WTC11 (cell line): ENCODE measurements around the gene P2RX2. TPM values are rescaled to one million over a fixed set of nuclear protein-coding genes. Genes with fewer than 3 reads are reported as not detected.

Experiments
- ATAC-seq: fragments of 200-7000 bp; cut with Tn5 transposase; 2 replicates; pipeline ENCODE4 v1.10.0; 2021; ENCODE audit warnings: mild to moderate bottlenecking, moderate library complexity
- CTCF ChIA-PET: fragments of 300-600 bp; sonication (Branson Sonifier 250); formaldehyde crosslinking; loops from one replicate; lab custom pipeline; 2021; ENCODE audit warnings: antibody characterized with exemption; lab: Charles Lee
- POLR2A ChIA-PET: fragments of 350-600 bp; sonication (Branson Sonifier 250); formaldehyde crosslinking; loops from one replicate; lab custom pipeline; 2021; ENCODE audit warnings: antibody characterized with exemption; lab: Charles Lee
- DNase-seq: peaks from one replicate; pipeline ENCODE4 v3.0.0; 2021; ENCODE audit warnings: low spot score
- H3K27ac Mint-ChIP-seq: 2 replicates; pipeline ENCODE4 v1.8.0; 2021; ENCODE audit warnings: mixed read lengths
- H3K27me3 Mint-ChIP-seq: 2 replicates; pipeline ENCODE4 v1.8.0; 2021; ENCODE audit warnings: low read depth, mild to moderate bottlenecking, moderate library complexity, mixed read lengths
- H3K36me3 Mint-ChIP-seq: 2 replicates; pipeline ENCODE4 v1.8.0; 2021; ENCODE audit warnings: mixed read lengths
- H3K4me1 Mint-ChIP-seq: 2 replicates; pipeline ENCODE4 v1.8.0; 2022; ENCODE audit warnings: mixed read lengths
- H3K4me3 Mint-ChIP-seq: 2 replicates; pipeline ENCODE4 v1.8.0; 2021; ENCODE audit warnings: mild to moderate bottlenecking, moderate library complexity, mixed read lengths
- H3K9me3 Mint-ChIP-seq: 2 replicates; pipeline ENCODE4 v1.8.0; 2021; ENCODE audit warnings: mixed read lengths
- GABPB1 ChIP-seq: sonication (generic); formaldehyde crosslinking; IDR thresholded peaks from 2 replicates; pipeline ENCODE4 v1.8.1; 2023; ENCODE audit warnings: mild to moderate bottlenecking, missing genetic modification reagents
- GRHL2 ChIP-seq: fragments of 250-450 bp; sonication (Bioruptor Pico); IDR thresholded peaks from 2 replicates; pipeline ENCODE4 v1.8.0; 2022; ENCODE audit warnings: mild to moderate bottlenecking, moderate library complexity; ENCODE audit not compliant: insufficient replicate concordance, severe bottlenecking
- GTF2I ChIP-seq: fragments of 250-450 bp; sonication (Bioruptor Pico); conservative IDR thresholded peaks from 2 replicates; pipeline ENCODE4 v1.4.0; 2021; ENCODE audit warnings: mild to moderate bottlenecking
- HMGA2 ChIP-seq: fragments of 250-450 bp; sonication (Bioruptor Pico); IDR thresholded peaks from 2 replicates; pipeline ENCODE4 v1.4.0; 2021; ENCODE audit warnings: mild to moderate bottlenecking, moderate library complexity
- JUN ChIP-seq: sonication (generic); formaldehyde crosslinking; IDR thresholded peaks from 2 replicates; pipeline ENCODE4 v1.8.0; 2023; ENCODE audit warnings: mild to moderate bottlenecking, missing genetic modification reagents
- NFE2L1 ChIP-seq: sonication (generic); formaldehyde crosslinking; IDR thresholded peaks from 2 replicates; pipeline ENCODE4 v1.8.1; 2023; ENCODE audit warnings: missing genetic modification reagents
- NFYB ChIP-seq: sonication (generic); formaldehyde crosslinking; conservative IDR thresholded peaks from 2 replicates; pipeline ENCODE4 v1.8.0; 2022; ENCODE audit warnings: low read depth, missing genetic modification reagents
- NR2C2 ChIP-seq: sonication (generic); formaldehyde crosslinking; IDR thresholded peaks from 2 replicates; pipeline ENCODE4 v1.8.0; 2022; ENCODE audit warnings: mild to moderate bottlenecking, missing genetic modification reagents
- PRRX2 ChIP-seq: fragments of 250-450 bp; sonication (Bioruptor Pico); IDR thresholded peaks from 2 replicates; pipeline ENCODE4 v1.8.0; 2021; ENCODE audit warnings: mild to moderate bottlenecking
- ZNF138 ChIP-seq: sonication (generic); formaldehyde crosslinking; conservative IDR thresholded peaks from 2 replicates; pipeline ENCODE4 v1.8.1; 2022; ENCODE audit warnings: mild to moderate bottlenecking, moderate library complexity, missing genetic modification reagents
- ZNF219 ChIP-seq: sonication (generic); formaldehyde crosslinking; IDR thresholded peaks from 2 replicates; pipeline ENCODE4 v1.8.0; 2023; ENCODE audit warnings: missing genetic modification reagents, mild to moderate bottlenecking, borderline replicate concordance
- ZNF317 ChIP-seq: sonication (generic); formaldehyde crosslinking; IDR thresholded peaks from 2 replicates; pipeline ENCODE4 v1.8.1; 2023; ENCODE audit warnings: low read depth, mild to moderate bottlenecking, moderate library complexity, missing genetic modification reagents, borderline replicate concordance
- total RNA-seq: library from RNA; stranded (reverse); gene quantifications from 3 replicates; pipeline ENCODE4 v1.2.3, GENCODE V29; 2021
- TF ChIP-seq, protein P1 (sequence below): sonication (generic); formaldehyde crosslinking; conservative IDR thresholded peaks from 2 replicates; pipeline ENCODE4 v1.8.1; 2023; ENCODE audit warnings: mild to moderate bottlenecking, low read depth, missing genetic modification reagents, moderate library complexity
- TF ChIP-seq, protein P2 (sequence below): sonication (generic); formaldehyde crosslinking; IDR thresholded peaks from 2 replicates; pipeline ENCODE4 v1.8.1; 2023; ENCODE audit warnings: mild to moderate bottlenecking, missing genetic modification reagents, moderate library complexity
- TF ChIP-seq, protein P3 (sequence below): fragments of 250-450 bp; sonication (Bioruptor Pico); IDR thresholded peaks from 2 replicates; pipeline ENCODE4 v2.1.2; 2022; ENCODE audit warnings: mild to moderate bottlenecking, moderate library complexity
- TF ChIP-seq, protein P4 (sequence below): sonication (generic); formaldehyde crosslinking; IDR thresholded peaks from 2 replicates; pipeline ENCODE4 v1.8.1; 2023; ENCODE audit warnings: mild to moderate bottlenecking, missing genetic modification reagents, borderline replicate concordance
- TF ChIP-seq, protein P5 (sequence below): sonication (generic); formaldehyde crosslinking; IDR thresholded peaks from 2 replicates; pipeline ENCODE4 v1.8.1; 2023; ENCODE audit warnings: mild to moderate bottlenecking, missing genetic modification reagents, moderate library complexity
- TF ChIP-seq, protein P6 (sequence below): sonication (generic); formaldehyde crosslinking; IDR thresholded peaks from 2 replicates; pipeline ENCODE4 v1.8.1; 2022; ENCODE audit warnings: missing genetic modification reagents, borderline replicate concordance
- TF ChIP-seq, protein P7 (sequence below): sonication (generic); formaldehyde crosslinking; IDR thresholded peaks from 2 replicates; pipeline ENCODE4 v1.8.1; 2023; ENCODE audit warnings: mild to moderate bottlenecking, missing genetic modification reagents
- TF ChIP-seq, protein P8 (sequence below): sonication (generic); formaldehyde crosslinking; IDR thresholded peaks from 2 replicates; pipeline ENCODE4 v1.8.0; 2022; ENCODE audit warnings: mild to moderate bottlenecking, missing genetic modification reagents

P2RX2 gene
- total RNA-seq, 1 experiment from 2014 or later: 2.1 TPM

DNA sequence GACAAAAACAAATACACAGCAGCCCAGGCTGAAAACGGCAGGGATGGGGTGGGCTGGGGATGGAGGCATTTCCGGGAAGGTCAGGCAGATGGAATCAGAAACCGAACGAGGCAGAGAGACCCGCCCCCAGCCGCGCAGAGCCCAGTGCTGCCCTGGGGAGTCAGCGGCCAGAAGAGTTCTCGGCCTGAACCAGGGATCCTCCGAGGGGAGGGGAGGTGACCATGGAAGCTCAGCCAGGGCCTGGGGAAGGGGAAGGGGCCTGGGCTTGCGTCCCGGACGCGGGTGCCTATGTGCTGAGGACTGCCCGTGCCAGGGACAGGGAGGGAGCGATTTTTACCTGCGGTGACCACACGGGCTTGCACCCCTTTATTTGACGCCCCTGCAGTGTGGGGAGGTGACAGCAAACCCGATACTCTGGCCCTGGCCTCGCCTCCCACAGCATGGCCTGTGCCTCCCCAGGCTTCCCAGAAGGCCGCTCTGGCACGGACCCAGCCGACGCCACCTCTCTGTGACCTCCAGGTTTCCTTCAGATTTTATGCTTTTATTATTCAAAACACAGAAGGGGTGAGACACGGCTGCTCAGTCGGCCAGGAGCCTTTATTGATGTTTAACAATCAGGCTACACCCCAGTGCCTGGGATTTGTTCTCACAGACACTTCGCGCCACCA lies 15.9 kb upstream of the P2RX2 start:
- Mint-ChIP-seq H3K9me3 (peaks cover 1% of the 10 kb centered on the region), H3K36me3 (no peaks in the 10 kb centered on the region), H3K27me3 (peaks cover 81% of the 10 kb centered on the region), H3K4me1 (peaks cover 14% of the 10 kb centered on the region; the same call in 1 of the 2 replicates), H3K4me3 (no peak overlapping the region; the same call in 1 of the 2 replicates), H3K27ac (no peak overlapping the region)
- ChIA-PET POLR2A (no interaction called here), CTCF (interaction anchor here (1.0 to 3.0 kb wide), 5 partner anchors 10 to 42 kb away, joined by 3 to 27 read pairs (median 7); partner anchors contain the start of gene P2RX2)
- TF ChIP-seq NR2C2 (CRISPR knock-in tag): no peak
- TF ChIP-seq JUN (CRISPR knock-in tag): no peak
- TF ChIP-seq, protein P1, sequence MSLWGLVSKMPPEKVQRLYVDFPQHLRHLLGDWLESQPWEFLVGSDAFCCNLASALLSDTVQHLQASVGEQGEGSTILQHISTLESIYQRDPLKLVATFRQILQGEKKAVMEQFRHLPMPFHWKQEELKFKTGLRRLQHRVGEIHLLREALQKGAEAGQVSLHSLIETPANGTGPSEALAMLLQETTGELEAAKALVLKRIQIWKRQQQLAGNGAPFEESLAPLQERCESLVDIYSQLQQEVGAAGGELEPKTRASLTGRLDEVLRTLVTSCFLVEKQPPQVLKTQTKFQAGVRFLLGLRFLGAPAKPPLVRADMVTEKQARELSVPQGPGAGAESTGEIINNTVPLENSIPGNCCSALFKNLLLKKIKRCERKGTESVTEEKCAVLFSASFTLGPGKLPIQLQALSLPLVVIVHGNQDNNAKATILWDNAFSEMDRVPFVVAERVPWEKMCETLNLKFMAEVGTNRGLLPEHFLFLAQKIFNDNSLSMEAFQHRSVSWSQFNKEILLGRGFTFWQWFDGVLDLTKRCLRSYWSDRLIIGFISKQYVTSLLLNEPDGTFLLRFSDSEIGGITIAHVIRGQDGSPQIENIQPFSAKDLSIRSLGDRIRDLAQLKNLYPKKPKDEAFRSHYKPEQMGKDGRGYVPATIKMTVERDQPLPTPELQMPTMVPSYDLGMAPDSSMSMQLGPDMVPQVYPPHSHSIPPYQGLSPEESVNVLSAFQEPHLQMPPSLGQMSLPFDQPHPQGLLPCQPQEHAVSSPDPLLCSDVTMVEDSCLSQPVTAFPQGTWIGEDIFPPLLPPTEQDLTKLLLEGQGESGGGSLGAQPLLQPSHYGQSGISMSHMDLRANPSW (CRISPR knock-in tag): no peak
- TF ChIP-seq GRHL2 (CRISPR knock-in tag): no peak
- TF ChIP-seq, protein P2, sequence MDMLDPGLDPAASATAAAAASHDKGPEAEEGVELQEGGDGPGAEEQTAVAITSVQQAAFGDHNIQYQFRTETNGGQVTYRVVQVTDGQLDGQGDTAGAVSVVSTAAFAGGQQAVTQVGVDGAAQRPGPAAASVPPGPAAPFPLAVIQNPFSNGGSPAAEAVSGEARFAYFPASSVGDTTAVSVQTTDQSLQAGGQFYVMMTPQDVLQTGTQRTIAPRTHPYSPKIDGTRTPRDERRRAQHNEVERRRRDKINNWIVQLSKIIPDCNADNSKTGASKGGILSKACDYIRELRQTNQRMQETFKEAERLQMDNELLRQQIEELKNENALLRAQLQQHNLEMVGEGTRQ (CRISPR knock-in tag): no peak
- TF ChIP-seq, protein P3, sequence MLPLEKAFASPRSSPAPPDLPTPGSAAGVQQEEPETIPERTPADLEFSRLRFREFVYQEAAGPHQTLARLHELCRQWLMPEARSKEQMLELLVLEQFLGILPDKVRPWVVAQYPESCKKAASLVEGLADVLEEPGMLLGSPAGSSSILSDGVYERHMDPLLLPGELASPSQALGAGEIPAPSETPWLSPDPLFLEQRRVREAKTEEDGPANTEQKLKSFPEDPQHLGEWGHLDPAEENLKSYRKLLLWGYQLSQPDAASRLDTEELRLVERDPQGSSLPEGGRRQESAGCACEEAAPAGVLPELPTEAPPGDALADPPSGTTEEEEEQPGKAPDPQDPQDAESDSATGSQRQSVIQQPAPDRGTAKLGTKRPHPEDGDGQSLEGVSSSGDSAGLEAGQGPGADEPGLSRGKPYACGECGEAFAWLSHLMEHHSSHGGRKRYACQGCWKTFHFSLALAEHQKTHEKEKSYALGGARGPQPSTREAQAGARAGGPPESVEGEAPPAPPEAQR (CRISPR knock-in tag): no peak
- TF ChIP-seq, protein P4, sequence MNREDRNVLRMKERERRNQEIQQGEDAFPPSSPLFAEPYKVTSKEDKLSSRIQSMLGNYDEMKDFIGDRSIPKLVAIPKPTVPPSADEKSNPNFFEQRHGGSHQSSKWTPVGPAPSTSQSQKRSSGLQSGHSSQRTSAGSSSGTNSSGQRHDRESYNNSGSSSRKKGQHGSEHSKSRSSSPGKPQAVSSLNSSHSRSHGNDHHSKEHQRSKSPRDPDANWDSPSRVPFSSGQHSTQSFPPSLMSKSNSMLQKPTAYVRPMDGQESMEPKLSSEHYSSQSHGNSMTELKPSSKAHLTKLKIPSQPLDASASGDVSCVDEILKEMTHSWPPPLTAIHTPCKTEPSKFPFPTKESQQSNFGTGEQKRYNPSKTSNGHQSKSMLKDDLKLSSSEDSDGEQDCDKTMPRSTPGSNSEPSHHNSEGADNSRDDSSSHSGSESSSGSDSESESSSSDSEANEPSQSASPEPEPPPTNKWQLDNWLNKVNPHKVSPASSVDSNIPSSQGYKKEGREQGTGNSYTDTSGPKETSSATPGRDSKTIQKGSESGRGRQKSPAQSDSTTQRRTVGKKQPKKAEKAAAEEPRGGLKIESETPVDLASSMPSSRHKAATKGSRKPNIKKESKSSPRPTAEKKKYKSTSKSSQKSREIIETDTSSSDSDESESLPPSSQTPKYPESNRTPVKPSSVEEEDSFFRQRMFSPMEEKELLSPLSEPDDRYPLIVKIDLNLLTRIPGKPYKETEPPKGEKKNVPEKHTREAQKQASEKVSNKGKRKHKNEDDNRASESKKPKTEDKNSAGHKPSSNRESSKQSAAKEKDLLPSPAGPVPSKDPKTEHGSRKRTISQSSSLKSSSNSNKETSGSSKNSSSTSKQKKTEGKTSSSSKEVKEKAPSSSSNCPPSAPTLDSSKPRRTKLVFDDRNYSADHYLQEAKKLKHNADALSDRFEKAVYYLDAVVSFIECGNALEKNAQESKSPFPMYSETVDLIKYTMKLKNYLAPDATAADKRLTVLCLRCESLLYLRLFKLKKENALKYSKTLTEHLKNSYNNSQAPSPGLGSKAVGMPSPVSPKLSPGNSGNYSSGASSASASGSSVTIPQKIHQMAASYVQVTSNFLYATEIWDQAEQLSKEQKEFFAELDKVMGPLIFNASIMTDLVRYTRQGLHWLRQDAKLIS: no peak
- TF ChIP-seq ZNF219 (CRISPR knock-in tag): no peak
- TF ChIP-seq ZNF138: no peak
- TF ChIP-seq, protein P5, sequence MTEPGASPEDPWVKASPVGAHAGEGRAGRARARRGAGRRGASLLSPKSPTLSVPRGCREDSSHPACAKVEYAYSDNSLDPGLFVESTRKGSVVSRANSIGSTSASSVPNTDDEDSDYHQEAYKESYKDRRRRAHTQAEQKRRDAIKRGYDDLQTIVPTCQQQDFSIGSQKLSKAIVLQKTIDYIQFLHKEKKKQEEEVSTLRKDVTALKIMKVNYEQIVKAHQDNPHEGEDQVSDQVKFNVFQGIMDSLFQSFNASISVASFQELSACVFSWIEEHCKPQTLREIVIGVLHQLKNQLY (CRISPR knock-in tag): no peak
- no peak for TF ChIP-seq ZNF317
- no peak for TF ChIP-seq GTF2I (CRISPR knock-in tag)
- no peak for TF ChIP-seq GABPB1
- TF ChIP-seq, protein P6, sequence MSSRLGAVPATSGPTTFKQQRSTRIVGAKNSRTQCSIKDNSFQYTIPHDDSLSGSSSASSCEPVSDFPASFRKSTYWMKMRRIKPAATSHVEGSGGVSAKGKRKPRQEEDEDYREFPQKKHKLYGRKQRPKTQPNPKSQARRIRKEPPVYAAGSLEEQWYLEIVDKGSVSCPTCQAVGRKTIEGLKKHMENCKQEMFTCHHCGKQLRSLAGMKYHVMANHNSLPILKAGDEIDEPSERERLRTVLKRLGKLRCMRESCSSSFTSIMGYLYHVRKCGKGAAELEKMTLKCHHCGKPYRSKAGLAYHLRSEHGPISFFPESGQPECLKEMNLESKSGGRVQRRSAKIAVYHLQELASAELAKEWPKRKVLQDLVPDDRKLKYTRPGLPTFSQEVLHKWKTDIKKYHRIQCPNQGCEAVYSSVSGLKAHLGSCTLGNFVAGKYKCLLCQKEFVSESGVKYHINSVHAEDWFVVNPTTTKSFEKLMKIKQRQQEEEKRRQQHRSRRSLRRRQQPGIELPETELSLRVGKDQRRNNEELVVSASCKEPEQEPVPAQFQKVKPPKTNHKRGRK (CRISPR knock-in tag): no peak
- TF ChIP-seq HMGA2 (CRISPR knock-in tag): no peak
- TF ChIP-seq, protein P7, sequence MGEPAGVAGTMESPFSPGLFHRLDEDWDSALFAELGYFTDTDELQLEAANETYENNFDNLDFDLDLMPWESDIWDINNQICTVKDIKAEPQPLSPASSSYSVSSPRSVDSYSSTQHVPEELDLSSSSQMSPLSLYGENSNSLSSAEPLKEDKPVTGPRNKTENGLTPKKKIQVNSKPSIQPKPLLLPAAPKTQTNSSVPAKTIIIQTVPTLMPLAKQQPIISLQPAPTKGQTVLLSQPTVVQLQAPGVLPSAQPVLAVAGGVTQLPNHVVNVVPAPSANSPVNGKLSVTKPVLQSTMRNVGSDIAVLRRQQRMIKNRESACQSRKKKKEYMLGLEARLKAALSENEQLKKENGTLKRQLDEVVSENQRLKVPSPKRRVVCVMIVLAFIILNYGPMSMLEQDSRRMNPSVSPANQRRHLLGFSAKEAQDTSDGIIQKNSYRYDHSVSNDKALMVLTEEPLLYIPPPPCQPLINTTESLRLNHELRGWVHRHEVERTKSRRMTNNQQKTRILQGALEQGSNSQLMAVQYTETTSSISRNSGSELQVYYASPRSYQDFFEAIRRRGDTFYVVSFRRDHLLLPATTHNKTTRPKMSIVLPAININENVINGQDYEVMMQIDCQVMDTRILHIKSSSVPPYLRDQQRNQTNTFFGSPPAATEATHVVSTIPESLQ (CRISPR knock-in tag): no peak
- TF ChIP-seq NFE2L1 (CRISPR knock-in tag): no peak
- TF ChIP-seq, protein P8, sequence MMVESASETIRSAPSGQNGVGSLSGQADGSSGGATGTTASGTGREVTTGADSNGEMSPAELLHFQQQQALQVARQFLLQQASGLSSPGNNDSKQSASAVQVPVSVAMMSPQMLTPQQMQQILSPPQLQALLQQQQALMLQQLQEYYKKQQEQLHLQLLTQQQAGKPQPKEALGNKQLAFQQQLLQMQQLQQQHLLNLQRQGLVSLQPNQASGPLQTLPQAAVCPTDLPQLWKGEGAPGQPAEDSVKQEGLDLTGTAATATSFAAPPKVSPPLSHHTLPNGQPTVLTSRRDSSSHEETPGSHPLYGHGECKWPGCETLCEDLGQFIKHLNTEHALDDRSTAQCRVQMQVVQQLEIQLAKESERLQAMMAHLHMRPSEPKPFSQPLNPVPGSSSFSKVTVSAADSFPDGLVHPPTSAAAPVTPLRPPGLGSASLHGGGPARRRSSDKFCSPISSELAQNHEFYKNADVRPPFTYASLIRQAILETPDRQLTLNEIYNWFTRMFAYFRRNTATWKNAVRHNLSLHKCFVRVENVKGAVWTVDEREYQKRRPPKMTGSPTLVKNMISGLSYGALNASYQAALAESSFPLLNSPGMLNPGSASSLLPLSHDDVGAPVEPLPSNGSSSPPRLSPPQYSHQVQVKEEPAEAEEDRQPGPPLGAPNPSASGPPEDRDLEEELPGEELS (CRISPR knock-in tag): no peak
- no peak for TF ChIP-seq NFYB (CRISPR knock-in tag)
- no peak for TF ChIP-seq PRRX2 (CRISPR knock-in tag)
- ATAC-seq: no peak
- DNase-seq: no peak
